SU-DHL-6 (cell line): Measurements from ENCODE around the gene MCHR2.

Source experiments
- H2AFZ ChIP-seq: fragments of 200-600 bp; sonication (generic); 2 replicates; pipeline ENCODE4 v1.6.1; 2014; ENCODE audit warnings: low read depth, mild to moderate bottlenecking, moderate library complexity, mixed read lengths, antibody characterized with exemption, low read length; ENCODE audit not compliant: severe bottlenecking
- H3F3A ChIP-seq: fragments of 200-600 bp; shearing (Covaris generic); 2 replicates; pipeline ENCODE4 v1.6.0; 2016; ENCODE audit warnings: antibody characterized with exemption, mild to moderate bottlenecking; ENCODE audit not compliant: insufficient read depth
- H3K27ac ChIP-seq: fragments of 200-600 bp; sonication (generic); 2 replicates; pipeline ENCODE4 v1.5.1; 2016; ENCODE audit warnings: low read depth, mild to moderate bottlenecking, low read length, moderate library complexity, mixed read lengths
- H3K27me3 ChIP-seq: fragments of 200-600 bp; sonication (generic), shearing (Covaris generic); 2 replicates; pipeline ENCODE4 v1.6.0; 2014; ENCODE audit warnings: mild to moderate bottlenecking, low read length
- H3K36me3 ChIP-seq: fragments of 200-600 bp; sonication (generic); 2 replicates; pipeline ENCODE4 v1.6.1; 2014; ENCODE audit warnings: mild to moderate bottlenecking, low read length, mixed read lengths
- H3K4me2 ChIP-seq: fragments of 300-600, 200-600 bp; shearing (Covaris generic), sonication (generic); 2 replicates; pipeline ENCODE4 v1.6.0; 2014; ENCODE audit warnings: low read length, low read depth, mild to moderate bottlenecking; ENCODE audit not compliant: poor library complexity, severe bottlenecking
- H3K4me3 ChIP-seq: fragments of 200-600 bp; sonication (generic); 2 replicates; pipeline ENCODE4 v1.5.1; 2014; ENCODE audit warnings: antibody characterized with exemption, low read length, mild to moderate bottlenecking, mixed read lengths; ENCODE audit not compliant: insufficient read depth, poor library complexity, severe bottlenecking
- H3K79me2 ChIP-seq: fragments of 200-600 bp; sonication (generic); 2 replicates; pipeline ENCODE4 v1.6.1; 2014; ENCODE audit warnings: mild to moderate bottlenecking, low read length, moderate library complexity; ENCODE audit not compliant: insufficient read depth
- H3K9ac ChIP-seq: fragments of 200-600 bp; sonication (generic); 2 replicates; pipeline ENCODE4 v1.7.0; 2014; ENCODE audit warnings: mild to moderate bottlenecking, low read length
- H3K9me2 ChIP-seq: fragments of 200-600 bp; sonication (generic); replicated peaks from 2 replicates; pipeline ENCODE4 v1.6.1; 2014; ENCODE audit warnings: low read length; ENCODE audit not compliant: insufficient read depth
- H3K9me3 ChIP-seq: fragments of 200-600 bp; sonication (generic); 2 replicates; pipeline ENCODE4 v1.6.1; 2014; ENCODE audit warnings: low read length, mixed read lengths; ENCODE audit not compliant: insufficient read depth
- H4K20me1 ChIP-seq: fragments of 200-600 bp; sonication (generic); 2 replicates; pipeline ENCODE4 v1.6.1; 2014; ENCODE audit warnings: low read depth, mild to moderate bottlenecking, antibody characterized with exemption, low read length, moderate library complexity, mixed read lengths
- EZH2phosphoT487 ChIP-seq: fragments of 200-600 bp; sonication (generic), shearing (Covaris generic); conservative IDR thresholded peaks from 2 replicates; pipeline ENCODE4 v1.6.1; 2018; ENCODE audit warnings: mild to moderate bottlenecking, antibody characterized with exemption, low read length, moderate library complexity, mixed read lengths
- TF ChIP-seq, protein P1 (sequence below): fragments of 200-600 bp; sonication (generic); IDR thresholded peaks from one replicate; pipeline ENCODE4 v1.5.1; 2017; ENCODE audit warnings: antibody characterized with exemption, mild to moderate bottlenecking, low read length, moderate library complexity; ENCODE audit not compliant: insufficient read depth, poor library complexity, severe bottlenecking

MCHR2 gene

DNA sequence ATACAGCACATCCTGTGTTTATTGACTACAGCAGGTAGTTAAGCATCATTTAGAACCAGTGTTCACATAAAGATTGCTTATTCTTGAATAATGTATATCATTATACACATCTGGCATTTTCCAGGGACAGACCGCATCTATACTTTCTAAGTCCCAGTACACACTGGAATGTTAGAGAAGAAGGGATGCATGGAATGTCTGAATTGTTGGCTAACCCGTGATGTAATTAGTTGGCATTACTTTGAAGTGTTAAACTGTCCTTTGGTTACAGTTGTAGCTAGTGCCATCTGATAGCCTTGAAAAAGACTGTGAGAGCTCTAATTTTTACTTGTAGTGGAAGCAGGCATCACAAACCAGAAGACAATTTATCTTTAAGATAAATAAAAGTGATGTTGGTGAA is 29.8 kb upstream of the MCHR2 start:
- H3K4me2 ChIP-seq, result no peak overlapping the region
- H3K9ac ChIP-seq, result no peak overlapping the region
- H3K27ac ChIP-seq, result no peak overlapping the region
- no peaks in the 10 kb centered on the region for H4K20me1 ChIP-seq
- H3K4me3 ChIP-seq, result no peak overlapping the region
- no peaks in the 10 kb centered on the region for H3K9me2 ChIP-seq
- H3K9me3 ChIP-seq, result no peaks in the 10 kb centered on the region
- H3K36me3 ChIP-seq, result no peaks in the 10 kb centered on the region
- no peak for TF ChIP-seq EZH2phosphoT487
- no peak overlapping the region for H2AFZ ChIP-seq
- H3F3A ChIP-seq, result no peaks in the 10 kb centered on the region
- no peaks in the 10 kb centered on the region for H3K27me3 ChIP-seq
- no peaks in the 10 kb centered on the region for H3K79me2 ChIP-seq

DNA sequence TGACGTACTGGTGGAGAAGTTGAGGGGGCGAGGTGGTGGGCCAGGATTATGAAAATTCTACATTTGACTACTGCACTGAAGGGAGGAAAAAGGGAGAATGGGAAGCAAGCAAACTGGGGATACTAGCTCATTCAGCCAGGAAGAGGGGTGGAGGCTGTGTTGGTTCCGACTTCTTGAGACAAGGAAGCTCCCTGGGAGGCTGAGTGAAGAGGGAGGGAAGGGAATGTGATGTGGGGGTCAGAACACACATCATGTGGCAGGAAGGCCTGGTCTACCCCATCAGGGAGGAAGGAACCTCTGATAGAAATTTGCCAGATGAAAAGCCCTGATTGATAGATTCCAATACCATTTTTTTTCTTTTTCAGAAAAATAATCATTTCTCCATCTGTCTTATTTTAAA is 28.8 kb upstream of the MCHR2 start:
- no peaks in the 10 kb centered on the region for H3K9me3 ChIP-seq
- no peaks in the 10 kb centered on the region for H3K79me2 ChIP-seq
- no peak overlapping the region for H3K9ac ChIP-seq
- no peak overlapping the region for H3K27ac ChIP-seq
- no peaks in the 10 kb centered on the region for H3F3A ChIP-seq
- no peaks in the 10 kb centered on the region for H4K20me1 ChIP-seq
- H3K4me2 ChIP-seq, result no peak overlapping the region
- no peaks in the 10 kb centered on the region for H3K9me2 ChIP-seq
- no peak overlapping the region for H3K4me3 ChIP-seq
- no peak overlapping the region for H2AFZ ChIP-seq
- H3K36me3 ChIP-seq, result no peaks in the 10 kb centered on the region
- TF ChIP-seq, protein P1, sequence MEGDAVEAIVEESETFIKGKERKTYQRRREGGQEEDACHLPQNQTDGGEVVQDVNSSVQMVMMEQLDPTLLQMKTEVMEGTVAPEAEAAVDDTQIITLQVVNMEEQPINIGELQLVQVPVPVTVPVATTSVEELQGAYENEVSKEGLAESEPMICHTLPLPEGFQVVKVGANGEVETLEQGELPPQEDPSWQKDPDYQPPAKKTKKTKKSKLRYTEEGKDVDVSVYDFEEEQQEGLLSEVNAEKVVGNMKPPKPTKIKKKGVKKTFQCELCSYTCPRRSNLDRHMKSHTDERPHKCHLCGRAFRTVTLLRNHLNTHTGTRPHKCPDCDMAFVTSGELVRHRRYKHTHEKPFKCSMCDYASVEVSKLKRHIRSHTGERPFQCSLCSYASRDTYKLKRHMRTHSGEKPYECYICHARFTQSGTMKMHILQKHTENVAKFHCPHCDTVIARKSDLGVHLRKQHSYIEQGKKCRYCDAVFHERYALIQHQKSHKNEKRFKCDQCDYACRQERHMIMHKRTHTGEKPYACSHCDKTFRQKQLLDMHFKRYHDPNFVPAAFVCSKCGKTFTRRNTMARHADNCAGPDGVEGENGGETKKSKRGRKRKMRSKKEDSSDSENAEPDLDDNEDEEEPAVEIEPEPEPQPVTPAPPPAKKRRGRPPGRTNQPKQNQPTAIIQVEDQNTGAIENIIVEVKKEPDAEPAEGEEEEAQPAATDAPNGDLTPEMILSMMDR, result no peak
- TF ChIP-seq EZH2phosphoT487, result no peak
- H3K27me3 ChIP-seq, result no peaks in the 10 kb centered on the region

DNA sequence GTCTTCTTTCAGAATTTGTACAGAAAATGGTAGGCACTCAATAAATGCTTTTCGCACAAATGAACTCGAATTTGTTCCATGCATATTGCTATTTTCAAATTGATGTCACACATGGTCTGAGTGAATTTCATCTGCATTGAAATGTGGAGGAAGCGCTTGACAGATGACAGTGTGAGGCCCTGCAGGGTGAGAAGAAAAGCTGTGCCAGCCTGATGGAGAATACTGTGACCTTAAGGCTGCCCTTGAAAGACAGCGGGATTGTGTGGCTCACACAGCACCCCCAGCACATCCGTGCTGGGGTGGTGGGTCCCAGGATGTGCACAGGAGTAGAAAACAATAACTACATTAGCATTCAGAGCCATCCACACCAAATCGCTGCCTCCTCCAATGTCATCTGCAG is 14.8 kb upstream of the MCHR2 start:
- Histone ChIP-seq H3F3A (no peaks in the 10 kb centered on the region), H3K4me3 (no peak overlapping the region), H3K27ac (no peak overlapping the region), H3K4me2 (no peak overlapping the region), H4K20me1 (no peaks in the 10 kb centered on the region), H3K9ac (no peak overlapping the region), H3K79me2 (no peaks in the 10 kb centered on the region), H3K9me2 (no peaks in the 10 kb centered on the region), H3K36me3 (no peaks in the 10 kb centered on the region), H3K9me3 (no peaks in the 10 kb centered on the region), H2AFZ (no peak overlapping the region), H3K27me3 (no peaks in the 10 kb centered on the region)
- TF ChIP-seq, protein P1, result no peak
- TF ChIP-seq EZH2phosphoT487, result no peak

DNA sequence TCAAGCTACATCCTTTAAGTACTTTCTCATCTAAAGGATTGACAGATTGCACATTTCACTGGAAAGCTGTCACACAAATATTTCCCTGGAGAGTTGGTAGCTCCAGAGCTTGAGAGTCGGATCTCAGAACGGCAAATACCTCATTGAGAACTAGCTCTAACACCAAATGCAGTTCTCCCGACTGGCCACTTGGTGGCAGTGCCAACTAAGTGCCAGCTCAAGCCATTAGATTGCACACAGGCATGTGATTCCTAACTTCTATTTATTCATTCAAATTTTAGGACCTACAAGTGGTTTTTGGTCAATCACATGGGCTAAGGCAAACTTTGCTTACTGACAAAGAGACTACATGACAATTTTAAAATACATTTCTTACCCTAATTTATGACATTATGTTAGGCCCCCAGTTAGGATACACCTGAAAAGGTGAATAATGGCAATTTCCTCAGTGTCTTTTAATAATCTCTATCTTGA is 7.9 kb upstream of the MCHR2 start:
- Histone ChIP-seq H3K79me2 (no peaks in the 10 kb centered on the region), H3K4me3 (no peak overlapping the region), H3F3A (no peaks in the 10 kb centered on the region), H3K36me3 (no peaks in the 10 kb centered on the region), H3K9ac (no peak overlapping the region), H2AFZ (no peak overlapping the region), H3K4me2 (no peak overlapping the region), H3K9me3 (no peaks in the 10 kb centered on the region), H3K27me3 (no peaks in the 10 kb centered on the region), H3K27ac (no peak overlapping the region), H4K20me1 (no peaks in the 10 kb centered on the region), H3K9me2 (no peaks in the 10 kb centered on the region)
- TF ChIP-seq, protein P1, result peak; percentile 77
- no peak for TF ChIP-seq EZH2phosphoT487
